ENCODE data around the gene SNX30. TPM values are rescaled to one million over a fixed set of nuclear protein-coding genes. Genes with fewer than 3 reads are reported as not detected.

Gene SNX30
- total RNA-seq, 2 donors from 2014 or later, result 6.3 to 38.7 TPM

DNA sequence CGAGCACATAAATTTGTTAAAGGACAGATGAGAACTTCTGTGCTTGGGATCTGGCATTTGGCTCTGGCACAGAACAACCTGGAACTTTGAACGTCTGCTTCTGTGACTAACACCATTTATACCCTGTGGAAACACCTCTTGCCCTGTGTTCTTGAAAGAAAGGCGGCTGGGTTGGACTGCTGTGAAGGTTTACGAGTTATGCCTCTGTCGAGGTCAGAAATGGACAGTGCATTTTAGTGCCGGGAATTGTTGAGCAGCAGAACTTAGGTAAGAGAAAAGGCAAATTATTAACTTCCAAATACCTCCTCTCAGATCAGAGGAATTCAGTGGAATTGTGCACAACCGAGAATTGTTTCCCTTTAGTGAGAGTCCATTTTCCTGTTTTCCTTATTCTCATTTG lies 18.6 kb upstream of the SNX30 start:
- intact Hi-C loops (cut with DNase I), result no loop called here
- 43% methylated on average over 7 of the region's 7 CpGs for WGBS
- Histone ChIP-seq H3K9me3 (no peaks in the 10 kb centered on the region), H3K4me3 (no peak overlapping the region), H3K4me1 (replicated peaks) (no peaks in the 10 kb centered on the region), H3K27ac (no peak overlapping the region), H3K36me3 (no peaks in the 10 kb centered on the region), H3K27me3 (replicated peaks; ENCODE audit: insufficient read depth) (no peaks in the 10 kb centered on the region)
- no peak for DNase-seq (ENCODE audit: low spot score)
- TF ChIP-seq POLR2AphosphoS5 (IDR thresholded peaks at IDR 0.05), result no peak
- TF ChIP-seq, protein P1, sequence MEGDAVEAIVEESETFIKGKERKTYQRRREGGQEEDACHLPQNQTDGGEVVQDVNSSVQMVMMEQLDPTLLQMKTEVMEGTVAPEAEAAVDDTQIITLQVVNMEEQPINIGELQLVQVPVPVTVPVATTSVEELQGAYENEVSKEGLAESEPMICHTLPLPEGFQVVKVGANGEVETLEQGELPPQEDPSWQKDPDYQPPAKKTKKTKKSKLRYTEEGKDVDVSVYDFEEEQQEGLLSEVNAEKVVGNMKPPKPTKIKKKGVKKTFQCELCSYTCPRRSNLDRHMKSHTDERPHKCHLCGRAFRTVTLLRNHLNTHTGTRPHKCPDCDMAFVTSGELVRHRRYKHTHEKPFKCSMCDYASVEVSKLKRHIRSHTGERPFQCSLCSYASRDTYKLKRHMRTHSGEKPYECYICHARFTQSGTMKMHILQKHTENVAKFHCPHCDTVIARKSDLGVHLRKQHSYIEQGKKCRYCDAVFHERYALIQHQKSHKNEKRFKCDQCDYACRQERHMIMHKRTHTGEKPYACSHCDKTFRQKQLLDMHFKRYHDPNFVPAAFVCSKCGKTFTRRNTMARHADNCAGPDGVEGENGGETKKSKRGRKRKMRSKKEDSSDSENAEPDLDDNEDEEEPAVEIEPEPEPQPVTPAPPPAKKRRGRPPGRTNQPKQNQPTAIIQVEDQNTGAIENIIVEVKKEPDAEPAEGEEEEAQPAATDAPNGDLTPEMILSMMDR (IDR thresholded peaks at IDR 0.05), result no peak
- TF ChIP-seq POLR2A (IDR thresholded peaks at IDR 0.05), result no peak

DNA sequence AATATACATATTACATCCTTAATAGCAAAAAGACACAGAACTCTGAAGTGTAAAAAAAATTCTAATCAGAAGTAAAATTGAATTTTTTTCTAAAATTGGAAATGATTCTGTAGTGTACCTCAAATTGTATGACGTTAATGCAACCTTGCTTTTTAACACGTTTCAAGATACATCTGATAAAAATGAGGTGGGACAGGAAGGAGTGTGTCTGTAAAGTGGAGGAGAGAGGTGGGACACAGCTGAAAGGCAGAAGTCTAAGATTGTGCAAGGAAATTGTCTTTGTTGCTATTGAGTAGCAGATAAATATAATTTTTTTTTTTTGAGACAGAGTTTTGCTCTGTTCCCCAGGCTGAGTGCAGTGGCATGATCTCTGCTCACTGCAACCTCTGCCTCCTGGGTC lies 15.7 kb upstream of the SNX30 start:
- Histone ChIP-seq H3K4me1 (replicated peaks) (no peaks in the 10 kb centered on the region), H3K27ac (no peak overlapping the region), H3K27me3 (replicated peaks; ENCODE audit: insufficient read depth) (no peaks in the 10 kb centered on the region), H3K9me3 (no peaks in the 10 kb centered on the region), H3K36me3 (no peaks in the 10 kb centered on the region), H3K4me3 (no peak overlapping the region)
- WGBS, result 45% methylated on average over 2 of the region's 2 CpGs
- no peak for TF ChIP-seq POLR2A (IDR thresholded peaks at IDR 0.05)
- TF ChIP-seq, protein P1 (IDR thresholded peaks at IDR 0.05), result no peak
- TF ChIP-seq POLR2AphosphoS5 (IDR thresholded peaks at IDR 0.05), result no peak
- no peak for DNase-seq (ENCODE audit: low spot score)
- intact Hi-C loops (cut with DNase I), result no loop called here

DNA sequence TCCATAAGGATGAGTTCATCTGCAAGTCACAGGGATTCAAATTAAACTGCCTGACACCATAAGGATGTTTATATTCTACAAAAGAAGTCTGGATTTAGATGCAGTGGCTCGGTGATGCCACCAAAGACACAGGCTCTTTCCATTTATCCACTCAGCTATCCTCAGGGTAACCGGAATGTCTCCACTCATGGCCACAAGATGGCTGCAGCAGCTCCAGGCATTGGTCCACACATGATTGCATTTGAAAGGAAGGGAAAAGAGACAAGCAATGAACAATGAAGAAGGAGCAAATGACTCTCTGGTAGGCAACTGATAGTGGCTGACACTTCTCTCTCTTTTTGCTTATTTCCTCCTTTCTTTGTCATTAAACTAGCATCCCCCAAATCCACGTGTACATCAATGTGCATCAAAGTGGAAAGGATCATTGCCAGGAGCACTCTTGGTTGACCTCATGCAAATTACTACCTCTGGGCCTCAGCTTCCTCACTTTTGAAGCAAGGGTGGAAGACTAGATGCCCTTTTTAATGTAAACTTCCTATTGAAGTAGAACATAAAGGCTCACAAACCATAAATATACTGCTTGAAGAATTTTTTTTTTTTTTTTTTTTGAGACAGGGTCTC lies 7.2 kb upstream of the SNX30 start:
- H3K27me3 ChIP-seq (replicated peaks; ENCODE audit: insufficient read depth), result no peaks in the 10 kb centered on the region
- no peak for DNase-seq (ENCODE audit: low spot score)
- TF ChIP-seq, protein P1 (IDR thresholded peaks at IDR 0.05), result no peak
- TF ChIP-seq POLR2AphosphoS5 (IDR thresholded peaks at IDR 0.05) (no peak), POLR2A (IDR thresholded peaks at IDR 0.05) (no peak)
- H3K4me3 ChIP-seq, result no peak overlapping the region
- no peaks in the 10 kb centered on the region for H3K36me3 ChIP-seq
- no peaks in the 10 kb centered on the region for H3K9me3 ChIP-seq
- 83% methylated on average over 3 of the region's 3 CpGs for WGBS
- no peak overlapping the region for H3K27ac ChIP-seq
- H3K4me1 ChIP-seq (replicated peaks), result no peaks in the 10 kb centered on the region
- intact Hi-C loops (cut with DNase I), result no loop called here

DNA sequence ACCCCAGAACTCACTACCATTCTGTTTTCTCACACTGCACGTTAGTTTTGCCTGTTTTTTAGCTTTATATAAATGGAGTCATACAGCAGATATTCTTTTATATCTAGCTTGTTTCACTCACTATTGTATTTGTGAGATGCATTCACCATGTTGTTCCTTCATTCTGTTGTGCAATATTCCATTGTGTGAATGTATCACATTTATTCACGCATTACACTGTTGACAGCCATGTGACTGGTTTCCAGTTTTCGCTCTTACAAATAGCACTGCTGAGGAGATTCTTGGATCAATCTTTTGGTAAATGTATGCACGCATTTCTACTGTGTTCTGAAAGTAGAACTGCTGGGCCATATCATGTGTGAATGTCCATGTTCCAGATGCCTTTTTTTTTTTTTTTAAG lies 6.4 kb upstream of the SNX30 start:
- WGBS, result 85% methylated on average over 4 of the region's 4 CpGs
- DNase-seq (ENCODE audit: low spot score), result no peak
- Histone ChIP-seq H3K27ac (no peak overlapping the region), H3K36me3 (no peaks in the 10 kb centered on the region), H3K4me3 (no peak overlapping the region), H3K4me1 (replicated peaks) (no peaks in the 10 kb centered on the region), H3K27me3 (replicated peaks; ENCODE audit: insufficient read depth) (no peaks in the 10 kb centered on the region), H3K9me3 (no peaks in the 10 kb centered on the region)
- intact Hi-C loops (cut with DNase I), result no loop called here
- no peak for TF ChIP-seq POLR2AphosphoS5 (IDR thresholded peaks at IDR 0.05)
- no peak for TF ChIP-seq POLR2A (IDR thresholded peaks at IDR 0.05)
- TF ChIP-seq, protein P1 (IDR thresholded peaks at IDR 0.05), result no peak

DNA sequence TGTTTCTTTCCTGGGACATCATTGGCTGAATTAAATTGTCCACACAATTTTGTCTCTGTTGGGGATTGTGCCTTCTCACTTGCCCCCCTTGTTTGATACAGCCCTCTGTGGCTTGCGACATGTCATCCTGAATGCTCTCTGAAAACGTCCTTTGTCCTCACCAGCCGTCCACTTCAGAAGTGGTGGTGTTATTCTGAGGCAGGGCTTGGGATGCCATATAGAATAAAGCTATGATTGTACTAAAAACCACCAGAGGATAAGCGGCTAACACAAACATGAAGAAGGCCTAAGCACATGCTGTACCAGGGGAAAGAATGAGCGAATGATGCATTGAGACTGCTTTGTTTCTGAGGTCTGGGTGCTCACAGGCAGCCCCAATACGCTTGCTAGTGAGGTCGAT lies 3.5 kb upstream of the SNX30 start:
- Histone ChIP-seq H3K36me3 (no peaks in the 10 kb centered on the region), H3K4me1 (replicated peaks) (no peaks in the 10 kb centered on the region), H3K27ac (no peak overlapping the region), H3K9me3 (no peaks in the 10 kb centered on the region), H3K27me3 (replicated peaks; ENCODE audit: insufficient read depth) (no peaks in the 10 kb centered on the region), H3K4me3 (no peak overlapping the region)
- intact Hi-C loops (cut with DNase I), result no loop called here
- no peak for DNase-seq (ENCODE audit: low spot score)
- WGBS, result 77% methylated on average over 7 of the region's 7 CpGs
- TF ChIP-seq, protein P1 (IDR thresholded peaks at IDR 0.05), result no peak
- no peak for TF ChIP-seq POLR2A (IDR thresholded peaks at IDR 0.05)
- no peak for TF ChIP-seq POLR2AphosphoS5 (IDR thresholded peaks at IDR 0.05)

Data from prostate gland (tissue), 2 donors.